ENCODE measurements around the gene SRSF11.
"Not testable (repeated sequence)": the region's sequence is repeated elsewhere in the genome, so short reads cannot be mapped to it uniquely, and the experiment has no call there.

Gene SRSF11, protein sequence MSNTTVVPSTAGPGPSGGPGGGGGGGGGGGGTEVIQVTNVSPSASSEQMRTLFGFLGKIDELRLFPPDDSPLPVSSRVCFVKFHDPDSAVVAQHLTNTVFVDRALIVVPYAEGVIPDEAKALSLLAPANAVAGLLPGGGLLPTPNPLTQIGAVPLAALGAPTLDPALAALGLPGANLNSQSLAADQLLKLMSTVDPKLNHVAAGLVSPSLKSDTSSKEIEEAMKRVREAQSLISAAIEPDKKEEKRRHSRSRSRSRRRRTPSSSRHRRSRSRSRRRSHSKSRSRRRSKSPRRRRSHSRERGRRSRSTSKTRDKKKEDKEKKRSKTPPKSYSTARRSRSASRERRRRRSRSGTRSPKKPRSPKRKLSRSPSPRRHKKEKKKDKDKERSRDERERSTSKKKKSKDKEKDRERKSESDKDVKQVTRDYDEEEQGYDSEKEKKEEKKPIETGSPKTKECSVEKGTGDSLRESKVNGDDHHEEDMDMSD

DNA sequence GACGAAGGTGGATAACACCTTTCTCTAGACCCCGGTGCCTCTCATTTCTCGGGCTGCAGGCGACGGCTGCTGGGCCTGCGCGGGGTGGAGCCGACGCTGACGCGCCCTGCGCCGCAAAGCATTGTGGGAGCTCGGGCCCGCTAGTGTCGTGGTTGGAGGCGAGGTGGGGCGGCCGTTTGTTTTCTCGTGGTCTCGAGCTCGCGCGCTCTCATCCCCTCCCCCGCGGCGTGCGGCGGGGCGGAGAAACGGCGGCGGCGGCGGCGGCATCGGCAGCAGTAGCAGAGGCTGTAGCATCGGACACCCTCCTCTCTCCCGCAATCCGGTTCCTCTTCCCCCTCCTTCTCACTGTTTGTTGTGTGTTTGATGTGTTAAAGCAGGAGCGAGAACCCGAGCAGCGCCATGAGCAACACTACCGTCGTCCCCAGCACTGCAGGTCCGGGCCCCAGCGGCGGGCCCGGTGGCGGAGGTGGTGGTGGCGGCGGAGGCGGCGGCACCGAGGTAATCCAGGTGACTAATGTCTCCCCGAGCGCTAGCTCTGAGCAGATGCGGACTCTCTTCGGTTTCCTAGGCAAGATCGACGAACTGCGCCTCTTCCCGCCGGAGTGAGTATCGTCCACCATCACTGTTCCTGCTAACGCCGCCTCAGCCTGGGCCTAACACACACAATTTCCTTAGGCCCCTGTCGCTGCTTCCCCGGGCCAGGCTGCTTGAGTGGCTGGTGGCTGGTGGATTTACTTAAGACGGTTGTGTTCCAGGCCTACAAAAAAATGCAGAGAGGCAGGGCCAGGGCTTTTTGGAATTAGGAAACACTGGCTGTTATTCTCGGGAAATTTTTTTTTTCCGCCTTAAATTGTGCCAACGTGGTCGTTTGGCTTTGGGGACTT lies at the start of gene SRSF11:
SRSF11 (plus strand) TSS at position 143 of the 884 bp plus-strand sequence; CDS start at position 400, 257 bp downstream.
- DNase-seq (ENCODE audit: insufficient read length, low spot score): peak; percentile 51
- TF ChIP-seq, protein P1, sequence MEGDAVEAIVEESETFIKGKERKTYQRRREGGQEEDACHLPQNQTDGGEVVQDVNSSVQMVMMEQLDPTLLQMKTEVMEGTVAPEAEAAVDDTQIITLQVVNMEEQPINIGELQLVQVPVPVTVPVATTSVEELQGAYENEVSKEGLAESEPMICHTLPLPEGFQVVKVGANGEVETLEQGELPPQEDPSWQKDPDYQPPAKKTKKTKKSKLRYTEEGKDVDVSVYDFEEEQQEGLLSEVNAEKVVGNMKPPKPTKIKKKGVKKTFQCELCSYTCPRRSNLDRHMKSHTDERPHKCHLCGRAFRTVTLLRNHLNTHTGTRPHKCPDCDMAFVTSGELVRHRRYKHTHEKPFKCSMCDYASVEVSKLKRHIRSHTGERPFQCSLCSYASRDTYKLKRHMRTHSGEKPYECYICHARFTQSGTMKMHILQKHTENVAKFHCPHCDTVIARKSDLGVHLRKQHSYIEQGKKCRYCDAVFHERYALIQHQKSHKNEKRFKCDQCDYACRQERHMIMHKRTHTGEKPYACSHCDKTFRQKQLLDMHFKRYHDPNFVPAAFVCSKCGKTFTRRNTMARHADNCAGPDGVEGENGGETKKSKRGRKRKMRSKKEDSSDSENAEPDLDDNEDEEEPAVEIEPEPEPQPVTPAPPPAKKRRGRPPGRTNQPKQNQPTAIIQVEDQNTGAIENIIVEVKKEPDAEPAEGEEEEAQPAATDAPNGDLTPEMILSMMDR (IDR thresholded peaks at IDR 0.05; ENCODE audit: insufficient read depth, missing control alignments): no peak
- no peak for FAIRE-seq

DNA sequence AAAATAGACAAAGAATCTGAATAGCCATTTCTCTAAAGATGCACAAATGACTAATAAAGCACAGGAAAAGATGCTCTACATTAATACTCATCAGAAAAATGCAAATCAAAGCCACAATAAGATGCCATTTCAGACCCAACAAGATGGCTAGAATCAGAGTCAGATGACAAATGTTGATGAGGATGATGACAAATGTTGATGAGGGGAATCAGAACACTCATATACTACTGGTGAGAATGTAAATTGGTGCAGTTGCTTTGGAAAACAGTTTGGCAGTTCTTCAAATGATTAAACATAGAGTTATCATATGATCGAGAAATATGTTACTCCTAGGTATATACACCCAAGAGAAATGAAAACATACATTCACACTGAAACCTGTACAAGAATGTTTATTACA lies 49.7 kb upstream of the SRSF11 start:
- no peak for DNase-seq (ENCODE audit: insufficient read length, low spot score)
- no peak for FAIRE-seq
- TF ChIP-seq, protein P1 (IDR thresholded peaks at IDR 0.05; ENCODE audit: insufficient read depth, missing control alignments): no peak

DNA sequence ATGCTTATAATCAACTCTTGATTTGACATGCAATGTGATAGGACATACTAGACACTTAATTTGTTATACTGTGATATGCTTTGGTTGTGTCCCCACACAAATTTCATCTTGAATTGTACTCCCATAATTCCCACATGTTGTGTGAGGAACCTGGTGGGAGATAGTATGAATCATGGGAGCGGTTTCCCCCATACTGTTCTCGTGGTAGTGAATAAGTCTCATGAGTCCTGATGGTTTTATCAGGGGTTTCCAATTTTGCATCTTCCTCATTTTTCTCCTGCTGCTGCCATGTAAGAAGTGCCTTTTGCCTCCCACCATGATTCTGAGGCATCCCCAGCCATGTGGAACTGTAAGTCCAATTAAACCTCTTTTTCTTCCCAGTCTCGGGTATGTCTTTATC lies 36.0 kb upstream of the SRSF11 start:
- DNase-seq (ENCODE audit: insufficient read length, low spot score); FAIRE-seq: not testable (repeated sequence)

DNA sequence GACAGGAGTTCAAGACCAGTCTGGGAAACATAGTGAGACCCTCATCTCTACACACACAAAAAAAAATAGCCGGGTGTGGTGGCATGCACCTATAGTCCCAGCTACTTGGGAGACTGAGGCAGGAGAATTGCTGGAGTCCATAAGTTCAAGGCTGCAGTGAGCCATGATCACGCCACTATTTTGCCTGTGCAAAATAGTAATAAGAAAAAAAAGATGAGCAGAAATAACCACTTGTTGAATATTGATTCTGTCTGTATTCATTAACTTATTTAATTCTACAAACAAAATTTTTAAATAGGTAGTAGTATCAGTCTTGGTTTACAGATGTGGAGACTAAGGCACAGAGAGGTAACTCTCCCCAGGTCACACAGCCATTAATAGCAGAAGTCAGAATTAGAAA lies 32.7 kb upstream of the SRSF11 start:
- TF ChIP-seq, protein P1 (IDR thresholded peaks at IDR 0.05; ENCODE audit: insufficient read depth, missing control alignments): no peak
- FAIRE-seq (no peak), DNase-seq (ENCODE audit: insufficient read length, low spot score) (no peak)

DNA sequence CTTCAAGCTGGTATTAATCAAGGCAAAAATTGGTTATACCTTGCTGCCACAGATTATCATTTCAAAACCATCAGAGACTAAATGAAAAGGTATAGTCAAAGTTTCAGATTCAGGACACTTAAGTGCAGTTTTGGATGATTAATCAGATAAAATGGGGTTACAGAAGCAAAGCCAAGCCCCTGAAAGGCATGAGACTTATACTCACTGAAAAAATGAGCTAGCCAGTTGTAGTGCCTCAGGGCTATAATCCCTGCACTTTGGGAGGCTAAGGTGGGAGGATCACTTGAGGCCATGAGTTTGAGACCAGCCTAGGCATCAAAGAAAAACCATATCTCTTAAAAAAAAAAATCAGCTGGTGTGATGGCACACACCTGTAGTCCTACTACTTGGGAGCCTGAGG lies 31.0 kb upstream of the SRSF11 start:
- no peak for FAIRE-seq
- TF ChIP-seq, protein P1 (IDR thresholded peaks at IDR 0.05; ENCODE audit: insufficient read depth, missing control alignments): no peak
- no peak for DNase-seq (ENCODE audit: insufficient read length, low spot score)

DNA sequence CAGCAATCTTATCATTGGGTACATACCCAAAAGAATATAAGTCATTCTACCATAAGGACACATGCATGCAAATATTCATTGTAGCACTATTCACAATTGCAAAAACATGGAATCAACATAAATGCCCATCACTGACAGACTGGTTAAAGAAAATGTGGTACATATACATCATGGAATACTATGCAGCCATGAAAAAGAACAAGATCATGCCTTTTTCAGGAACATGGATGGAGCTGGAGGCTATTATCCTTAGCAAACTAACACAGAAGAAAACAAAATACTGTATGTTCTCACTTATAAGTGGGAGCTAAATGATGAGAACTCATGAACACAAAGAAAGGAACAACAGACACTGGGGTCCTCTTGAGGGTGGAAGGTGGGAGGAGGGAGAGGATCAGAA lies 28.7 kb upstream of the SRSF11 start:
- FAIRE-seq; DNase-seq (ENCODE audit: insufficient read length, low spot score): not testable (repeated sequence)

DNA sequence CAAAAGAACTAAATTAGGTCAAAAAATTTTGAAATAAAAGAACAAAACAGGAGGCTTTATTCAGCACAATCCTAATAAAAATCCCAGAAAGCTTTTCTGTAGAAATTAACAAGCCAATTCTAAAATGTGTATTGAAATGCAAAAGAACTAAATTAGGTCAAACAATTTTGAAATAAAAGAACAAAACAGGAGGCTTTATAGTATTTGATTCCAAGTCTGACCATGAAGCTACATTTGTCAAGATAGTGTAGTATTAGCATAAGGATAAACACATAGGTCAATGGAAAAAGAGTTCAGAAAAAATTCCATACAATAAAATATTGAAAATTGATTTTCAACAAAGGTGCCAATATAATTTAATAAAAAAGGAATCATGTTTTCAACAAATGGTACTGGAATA lies 26.6 kb upstream of the SRSF11 start:
- TF ChIP-seq, protein P1 (IDR thresholded peaks at IDR 0.05; ENCODE audit: insufficient read depth, missing control alignments): no peak
- DNase-seq (ENCODE audit: insufficient read length, low spot score): no peak
- no peak for FAIRE-seq

DNA sequence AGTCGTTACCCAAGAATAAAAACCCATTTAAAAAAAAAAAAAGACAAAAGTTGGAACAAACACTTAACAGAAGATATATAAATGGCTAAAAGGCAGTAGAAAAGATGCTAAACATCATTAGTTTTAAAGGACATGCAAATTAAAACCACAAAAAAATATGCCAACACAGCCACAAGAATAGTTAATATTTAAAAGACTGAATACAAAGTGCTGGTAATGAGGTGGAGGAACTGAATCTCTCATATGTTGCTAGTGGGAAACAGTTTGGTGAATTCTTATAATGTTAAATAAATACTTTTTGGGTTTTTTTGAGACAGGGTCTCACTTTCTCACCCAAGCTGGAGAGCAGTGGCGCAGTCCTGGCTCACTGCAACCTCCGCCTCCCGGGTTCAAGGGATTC lies 25.8 kb upstream of the SRSF11 start:
- TF ChIP-seq, protein P1 (IDR thresholded peaks at IDR 0.05; ENCODE audit: insufficient read depth, missing control alignments): no peak
- FAIRE-seq: no peak
- no peak for DNase-seq (ENCODE audit: insufficient read length, low spot score)

Measured in D721Med (cell line).